ENCODE results near the gene CFH. TPM values are rescaled to one million over a fixed set of nuclear protein-coding genes. Genes with fewer than 3 reads are reported as not detected.
"Not testable (repeated sequence)": the region's sequence is repeated elsewhere in the genome, so short reads cannot be mapped to it uniquely, and the experiment has no call there.

CFH gene
- total RNA-seq, 1 donor from 2014 or later = 24.0 TPM

- Mint-ChIP-seq H3K9me3 (ENCODE audit: low read depth) (peaks cover 19% of the 10 kb centered on the region), H3K36me3 (ENCODE audit: low read depth) (peaks cover 20% of the 10 kb centered on the region), H3K4me3 (ENCODE audit: unreplicated experiment) (no peak overlapping the region), H3K4me1 (ENCODE audit: low read depth) (no peaks in the 10 kb centered on the region), H3K27me3 (ENCODE audit: low read depth) (no peaks in the 10 kb centered on the region), H3K27ac (ENCODE audit: unreplicated experiment) (no peak overlapping the region)
- no peak for DNase-seq (ENCODE audit: low spot score)
- TF ChIP-seq CTCF (IDR thresholded peaks at IDR 0.05) = no peak
Observed at GRCh38 chr1:196734460-196734859, 82.6 kb downstream of the CFH start.

GRCh38 chr1:196738730-196739129 is 86.9 kb downstream of the CFH start:
- Mint-ChIP-seq H3K27me3 (ENCODE audit: low read depth) (no peaks in the 10 kb centered on the region), H3K9me3 (ENCODE audit: low read depth) (peaks cover 14% of the 10 kb centered on the region), H3K4me3 (ENCODE audit: unreplicated experiment) (no peak overlapping the region), H3K36me3 (ENCODE audit: low read depth) (peaks cover 14% of the 10 kb centered on the region), H3K27ac (ENCODE audit: unreplicated experiment) (no peak overlapping the region), H3K4me1 (ENCODE audit: low read depth) (peaks cover 3% of the 10 kb centered on the region)
- no peak for DNase-seq (ENCODE audit: low spot score)
- TF ChIP-seq CTCF (IDR thresholded peaks at IDR 0.05) = no peak

- not testable (repeated sequence) for H3K27ac Mint-ChIP-seq (ENCODE audit: unreplicated experiment); H3K4me1 Mint-ChIP-seq (ENCODE audit: low read depth); H3K9me3 Mint-ChIP-seq (ENCODE audit: low read depth); H3K27me3 Mint-ChIP-seq (ENCODE audit: low read depth); DNase-seq (ENCODE audit: low spot score); H3K36me3 Mint-ChIP-seq (ENCODE audit: low read depth); H3K4me3 Mint-ChIP-seq (ENCODE audit: unreplicated experiment)
- peak; percentile 80 for TF ChIP-seq CTCF (IDR thresholded peaks at IDR 0.05)
Observed at GRCh38 chr1:196743244-196743643, 91.4 kb downstream of the CFH start.

GRCh38 chr1:196765019-196765740 is 113.3 kb downstream of the CFH start:
- H3K27me3 Mint-ChIP-seq (ENCODE audit: low read depth) = peaks cover 12% of the 10 kb centered on the region

GRCh38 chr1:196769823-196770222 is 118.0 kb downstream of the CFH start:
- not testable (repeated sequence) for H3K27ac Mint-ChIP-seq (ENCODE audit: unreplicated experiment); H3K9me3 Mint-ChIP-seq (ENCODE audit: low read depth); DNase-seq (ENCODE audit: low spot score); H3K36me3 Mint-ChIP-seq (ENCODE audit: low read depth); H3K4me3 Mint-ChIP-seq (ENCODE audit: unreplicated experiment); H3K4me1 Mint-ChIP-seq (ENCODE audit: low read depth)
- H3K27me3 Mint-ChIP-seq (ENCODE audit: low read depth) = peaks cover 14% of the 10 kb centered on the region

More at GRCh38 chr1:196765019-196765740, 113.3 kb downstream of the CFH start:
- H3K4me1 Mint-ChIP-seq (ENCODE audit: low read depth); H3K4me3 Mint-ChIP-seq (ENCODE audit: unreplicated experiment); H3K27ac Mint-ChIP-seq (ENCODE audit: unreplicated experiment); DNase-seq (ENCODE audit: low spot score); H3K36me3 Mint-ChIP-seq (ENCODE audit: low read depth); H3K9me3 Mint-ChIP-seq (ENCODE audit: low read depth): not testable (repeated sequence)

- TF ChIP-seq CTCF (IDR thresholded peaks at IDR 0.05) = no peak
- Mint-ChIP-seq H3K27me3 (ENCODE audit: low read depth) (peaks cover 12% of the 10 kb centered on the region), H3K4me1 (ENCODE audit: low read depth) (no peaks in the 10 kb centered on the region), H3K4me3 (ENCODE audit: unreplicated experiment) (no peak overlapping the region), H3K36me3 (ENCODE audit: low read depth) (no peaks in the 10 kb centered on the region), H3K9me3 (ENCODE audit: low read depth) (no peaks in the 10 kb centered on the region), H3K27ac (ENCODE audit: unreplicated experiment) (no peak overlapping the region)
- DNase-seq (ENCODE audit: low spot score) = no peak
Observed at GRCh38 chr1:196773713-196774112, 121.9 kb downstream of the CFH start.

All from chondrocyte (in vitro differentiated cells).